ENCODE results near the gene COG4.
A peak's percentile ranks its signal among the peaks of the same experiment; 100 is the strongest.
"Not testable (repeated sequence)": the region's sequence is repeated elsewhere in the genome, so short reads cannot be mapped to it uniquely, and the experiment has no call there.

The COG4 gene

GRCh38 chr16:70454222-70455034 is 68.9 kb downstream of the COG4 start, which contains the start of gene FCSK:
TSS of gene FCSK (plus strand) at chr16:70454595. CDS start at chr16:70463191, 8,596 bp downstream.
- Histone ChIP-seq H3K36me3 (ENCODE audit: control insufficient read depth in 2 of 2, insufficient read depth in 2 of 2, low read length in 2 of 2) (no peaks in the 10 kb centered on the region), H3K9me3 (ENCODE audit: control insufficient read depth in 2 of 2, low read length in 2 of 2) (no peaks in the 10 kb centered on the region), H3K4me3 (ENCODE audit: low read length in 2 of 2) (peak within 1 kb of the TSS; percentile 60 to 85), H3K27me3 (ENCODE audit: control insufficient read depth in 1 of 2, insufficient read depth in 2 of 2, low read length in 2 of 2) (no peaks in the 10 kb centered on the region), H3K27ac (ENCODE audit: low read length) (peak within 1 kb of the TSS; percentile 84), H3K9ac (ENCODE audit: low read length in 2 of 2) (peak within 1 kb of the TSS; percentile 83 to 89), H3K4me1 (ENCODE audit: control insufficient read depth, insufficient read depth, low read length) (peaks cover 8% of the 10 kb centered on the region)

DNA sequence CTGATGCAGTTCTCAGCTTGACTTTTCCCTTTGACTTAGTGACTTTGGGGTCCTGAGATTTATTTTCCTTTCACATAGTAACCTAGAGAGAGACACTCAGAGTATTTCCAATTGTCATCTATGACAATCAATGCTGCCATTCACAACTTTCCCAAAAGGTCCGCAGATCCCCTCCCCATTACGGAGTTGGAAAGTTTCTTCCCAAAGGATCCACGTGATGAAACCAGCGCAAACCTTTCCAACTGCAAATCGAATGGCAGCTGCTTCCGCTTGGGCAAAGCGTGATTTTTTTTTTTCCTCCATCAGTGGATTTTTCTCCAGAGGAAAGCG is 69.5 kb downstream of the COG4 start:
- no peaks in the 10 kb centered on the region for H3K27me3 ChIP-seq (ENCODE audit: control insufficient read depth in 1 of 2, insufficient read depth in 2 of 2, low read length in 2 of 2)
- peak overlapping the region; percentile 83 to 89 for H3K9ac ChIP-seq (ENCODE audit: low read length in 2 of 2)
- peaks cover 8% of the 10 kb centered on the region for H3K4me1 ChIP-seq (ENCODE audit: control insufficient read depth, insufficient read depth, low read length)
- peak overlapping the region; percentile 84 for H3K27ac ChIP-seq (ENCODE audit: low read length)
- H3K36me3 ChIP-seq (ENCODE audit: control insufficient read depth in 2 of 2, insufficient read depth in 2 of 2, low read length in 2 of 2): no peaks in the 10 kb centered on the region
- no peaks in the 10 kb centered on the region for H3K9me3 ChIP-seq (ENCODE audit: control insufficient read depth in 2 of 2, low read length in 2 of 2)
- H3K4me3 ChIP-seq (ENCODE audit: low read length in 2 of 2): peak overlapping the region; percentile 60 to 85

DNA sequence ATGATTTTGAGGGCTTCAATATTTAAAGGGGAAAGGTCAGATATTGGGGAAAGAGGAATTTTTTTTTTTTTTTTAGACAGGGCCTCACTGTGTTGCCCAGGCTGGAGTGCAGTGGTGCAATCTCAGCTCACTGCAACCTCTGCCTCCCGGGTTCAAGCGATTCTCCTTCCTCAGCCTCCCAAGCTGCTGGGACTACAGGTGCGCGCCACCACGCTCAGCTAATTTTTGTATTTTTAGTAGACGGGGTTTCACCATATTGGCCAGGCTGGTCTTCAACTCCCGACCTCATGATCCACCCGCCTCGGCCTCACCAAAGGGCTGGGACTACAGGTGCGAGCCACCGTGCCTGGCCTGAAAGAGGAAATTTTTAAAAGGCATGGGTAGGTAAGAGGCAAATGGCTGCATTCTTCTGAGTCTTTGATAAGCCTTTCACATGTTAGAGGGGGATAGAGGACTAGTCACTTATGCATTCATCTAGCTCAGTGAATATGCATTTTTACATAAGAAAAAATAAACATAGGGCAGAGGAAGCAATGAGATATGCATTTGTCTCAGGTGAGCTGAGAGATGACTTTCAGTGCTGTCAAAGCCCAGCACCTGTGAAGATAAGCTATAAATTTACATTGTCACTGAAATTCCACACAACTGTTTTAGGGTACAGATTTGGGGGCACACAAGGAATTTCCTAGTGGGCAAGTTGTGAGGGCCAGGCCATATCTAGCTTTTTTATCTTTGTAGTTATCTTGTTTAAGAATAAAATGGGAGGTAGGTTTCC is 70.0 kb downstream of the COG4 start:
- peak overlapping the region; percentile 60 to 85 for H3K4me3 ChIP-seq (ENCODE audit: low read length in 2 of 2)
- no peak overlapping the region for H3K27ac ChIP-seq (ENCODE audit: low read length)

DNA sequence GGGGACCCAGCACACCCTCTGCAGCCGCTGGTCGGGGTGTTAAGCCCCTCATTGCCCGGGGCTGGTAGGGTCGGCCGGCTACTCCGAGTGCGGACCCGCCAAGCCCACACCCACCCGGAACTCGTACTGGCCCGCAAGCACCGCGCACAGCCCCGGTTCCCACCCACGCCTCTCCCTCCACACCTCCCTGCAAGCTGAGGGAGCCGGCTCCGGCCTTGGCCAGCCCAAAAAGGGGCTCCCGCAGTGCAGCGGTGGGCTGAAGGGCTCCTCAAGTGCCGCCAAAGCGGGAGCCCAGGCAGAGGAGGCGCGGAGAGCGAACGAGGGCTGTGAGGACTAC is 72.4 kb downstream of the COG4 start:
- not testable (repeated sequence) for H3K9me3 ChIP-seq (ENCODE audit: control insufficient read depth in 2 of 2, low read length in 2 of 2); H3K4me3 ChIP-seq (ENCODE audit: low read length in 2 of 2); H3K4me1 ChIP-seq (ENCODE audit: control insufficient read depth, insufficient read depth, low read length); H3K36me3 ChIP-seq (ENCODE audit: control insufficient read depth in 2 of 2, insufficient read depth in 2 of 2, low read length in 2 of 2); H3K9ac ChIP-seq (ENCODE audit: low read length in 2 of 2); H3K27me3 ChIP-seq (ENCODE audit: control insufficient read depth in 1 of 2, insufficient read depth in 2 of 2, low read length in 2 of 2); H3K27ac ChIP-seq (ENCODE audit: low read length)

More for the DNA sequence above, 70.0 kb downstream of the COG4 start:
- H3K27me3 ChIP-seq (ENCODE audit: control insufficient read depth in 1 of 2, insufficient read depth in 2 of 2, low read length in 2 of 2): no peaks in the 10 kb centered on the region
- peaks cover 8% of the 10 kb centered on the region for H3K4me1 ChIP-seq (ENCODE audit: control insufficient read depth, insufficient read depth, low read length)
- peak overlapping the region; percentile 83 to 89 for H3K9ac ChIP-seq (ENCODE audit: low read length in 2 of 2)
- no peaks in the 10 kb centered on the region for H3K9me3 ChIP-seq (ENCODE audit: control insufficient read depth in 2 of 2, low read length in 2 of 2)
- no peaks in the 10 kb centered on the region for H3K36me3 ChIP-seq (ENCODE audit: control insufficient read depth in 2 of 2, insufficient read depth in 2 of 2, low read length in 2 of 2)

- not testable (repeated sequence) for H3K9ac ChIP-seq (ENCODE audit: low read length in 2 of 2); H3K4me3 ChIP-seq (ENCODE audit: low read length in 2 of 2); H3K9me3 ChIP-seq (ENCODE audit: control insufficient read depth in 2 of 2, low read length in 2 of 2); H3K36me3 ChIP-seq (ENCODE audit: control insufficient read depth in 2 of 2, insufficient read depth in 2 of 2, low read length in 2 of 2); H3K27me3 ChIP-seq (ENCODE audit: control insufficient read depth in 1 of 2, insufficient read depth in 2 of 2, low read length in 2 of 2); H3K27ac ChIP-seq (ENCODE audit: low read length); H3K4me1 ChIP-seq (ENCODE audit: control insufficient read depth, insufficient read depth, low read length)
Measured at GRCh38 chr16:70450142-70451003, 73.0 kb downstream of the COG4 start.

DNA sequence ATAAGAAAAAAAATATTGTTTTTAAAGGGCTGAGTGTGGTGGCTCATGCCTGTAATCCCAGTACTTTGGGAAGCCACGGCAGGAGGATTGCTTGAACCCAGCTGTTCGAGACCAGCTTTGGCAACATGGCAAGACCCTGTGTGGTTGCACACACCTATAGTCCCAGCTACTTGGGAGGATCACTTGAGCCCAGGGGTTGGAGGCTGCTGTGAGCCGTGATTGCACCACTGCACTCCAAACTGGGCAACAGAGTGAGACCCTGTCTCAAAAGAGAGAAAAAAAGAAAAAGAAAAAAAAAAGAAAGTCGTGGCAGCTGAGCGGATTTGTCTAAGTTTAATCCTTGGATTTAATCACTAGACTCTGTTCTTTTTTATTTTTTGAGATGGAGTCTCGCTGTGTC is 75.3 kb downstream of the COG4 start:
- Histone ChIP-seq H3K36me3 (ENCODE audit: control insufficient read depth in 2 of 2, insufficient read depth in 2 of 2, low read length in 2 of 2) (no peaks in the 10 kb centered on the region), H3K27ac (ENCODE audit: low read length) (no peak overlapping the region), H3K4me3 (ENCODE audit: low read length in 2 of 2) (no peak overlapping the region), H3K9me3 (ENCODE audit: control insufficient read depth in 2 of 2, low read length in 2 of 2) (no peaks in the 10 kb centered on the region), H3K4me1 (ENCODE audit: control insufficient read depth, insufficient read depth, low read length) (no peaks in the 10 kb centered on the region), H3K9ac (ENCODE audit: low read length in 2 of 2) (no peak overlapping the region), H3K27me3 (ENCODE audit: control insufficient read depth in 1 of 2, insufficient read depth in 2 of 2, low read length in 2 of 2) (no peaks in the 10 kb centered on the region)

DNA sequence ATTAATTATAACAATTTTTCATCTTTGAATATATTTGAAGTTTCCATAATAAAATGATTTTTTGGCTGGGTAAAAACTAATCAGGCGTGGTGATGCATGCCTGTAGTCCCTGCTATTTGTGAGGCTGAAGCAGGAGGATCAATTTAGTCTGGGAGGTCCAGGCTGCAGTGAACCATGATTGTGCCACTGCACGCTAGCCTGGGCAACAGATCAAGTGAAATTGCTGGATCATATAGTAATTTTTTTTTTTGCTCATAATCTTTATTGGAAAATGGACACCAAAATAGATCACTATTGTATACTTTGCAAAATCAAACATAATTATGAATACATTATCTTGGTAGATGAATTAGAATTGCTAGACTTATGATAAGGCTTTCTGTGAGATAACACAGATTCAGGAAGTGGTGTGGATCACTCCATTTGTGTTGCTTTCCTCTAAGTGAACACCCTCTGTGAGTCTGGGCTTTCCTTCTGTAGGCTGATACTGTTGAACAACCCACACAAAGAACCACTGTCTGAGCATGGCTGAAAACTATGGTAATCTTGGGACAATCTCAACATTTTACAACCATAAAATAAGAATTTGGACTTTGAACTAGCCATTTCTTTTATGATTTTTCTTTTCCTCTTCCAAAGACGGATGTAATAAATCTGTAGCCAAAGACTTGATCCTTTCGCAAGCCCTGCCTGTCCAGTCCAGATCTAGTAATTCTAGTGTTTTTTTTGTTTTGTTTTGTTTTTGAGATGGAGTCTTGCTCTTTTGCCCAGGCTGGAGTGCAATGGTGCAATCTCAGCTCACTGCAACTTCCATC is 78.9 kb downstream of the COG4 start:
- Histone ChIP-seq H3K27me3 (ENCODE audit: control insufficient read depth in 1 of 2, insufficient read depth in 2 of 2, low read length in 2 of 2) (no peaks in the 10 kb centered on the region), H3K4me3 (ENCODE audit: low read length in 2 of 2) (no peak overlapping the region), H3K36me3 (ENCODE audit: control insufficient read depth in 2 of 2, insufficient read depth in 2 of 2, low read length in 2 of 2) (no peaks in the 10 kb centered on the region), H3K4me1 (ENCODE audit: control insufficient read depth, insufficient read depth, low read length) (peaks cover 5% of the 10 kb centered on the region), H3K9ac (ENCODE audit: low read length in 2 of 2) (no peak overlapping the region), H3K9me3 (ENCODE audit: control insufficient read depth in 2 of 2, low read length in 2 of 2) (no peaks in the 10 kb centered on the region), H3K27ac (ENCODE audit: low read length) (no peak overlapping the region)

GRCh38 chr16:70442344-70442743 is 81.0 kb downstream of the COG4 start:
- Histone ChIP-seq H3K9ac (ENCODE audit: low read length in 2 of 2) (no peak overlapping the region), H3K4me3 (ENCODE audit: low read length in 2 of 2) (no peak overlapping the region), H3K27ac (ENCODE audit: low read length) (no peak overlapping the region), H3K36me3 (ENCODE audit: control insufficient read depth in 2 of 2, insufficient read depth in 2 of 2, low read length in 2 of 2) (no peaks in the 10 kb centered on the region), H3K4me1 (ENCODE audit: control insufficient read depth, insufficient read depth, low read length) (peaks cover 17% of the 10 kb centered on the region), H3K27me3 (ENCODE audit: control insufficient read depth in 1 of 2, insufficient read depth in 2 of 2, low read length in 2 of 2) (no peaks in the 10 kb centered on the region), H3K9me3 (ENCODE audit: control insufficient read depth in 2 of 2, low read length in 2 of 2) (no peaks in the 10 kb centered on the region)

GRCh38 chr16:70441406-70441990 is 81.9 kb downstream of the COG4 start:
- Histone ChIP-seq H3K9me3 (ENCODE audit: control insufficient read depth in 2 of 2, low read length in 2 of 2) (no peaks in the 10 kb centered on the region), H3K27ac (ENCODE audit: low read length) (no peak overlapping the region), H3K9ac (ENCODE audit: low read length in 2 of 2) (no peak overlapping the region), H3K4me1 (ENCODE audit: control insufficient read depth, insufficient read depth, low read length) (peaks cover 25% of the 10 kb centered on the region), H3K27me3 (ENCODE audit: control insufficient read depth in 1 of 2, insufficient read depth in 2 of 2, low read length in 2 of 2) (no peaks in the 10 kb centered on the region), H3K4me3 (ENCODE audit: low read length in 2 of 2) (no peak overlapping the region), H3K36me3 (ENCODE audit: control insufficient read depth in 2 of 2, insufficient read depth in 2 of 2, low read length in 2 of 2) (no peaks in the 10 kb centered on the region)
